OCI-LY1 (cell line): ENCODE measurements around the gene PDPR.

Experiments
- H2AFZ ChIP-seq: fragments of 200-600 bp; sonication (generic), shearing (Covaris generic); 2 replicates; pipeline ENCODE4 v1.6.0; 2014; ENCODE audit warnings: antibody characterized with exemption, mild to moderate bottlenecking, low read length
- H3F3A ChIP-seq: fragments of 200-600 bp; sonication (generic), shearing (Covaris generic); 2 replicates; pipeline ENCODE4 v1.6.0; 2014; ENCODE audit warnings: mild to moderate bottlenecking, antibody characterized with exemption, low read length, moderate library complexity; ENCODE audit not compliant: insufficient read depth
- H3K27ac ChIP-seq: fragments of 200-600 bp; sonication (generic); 2 replicates; pipeline ENCODE4 v1.5.1; 2014; ENCODE audit warnings: low read length, mixed run types, mild to moderate bottlenecking, low read depth; ENCODE audit not compliant: poor library complexity, severe bottlenecking
- H3K27me3 ChIP-seq: fragments of 200-600 bp; sonication (generic); 2 replicates; pipeline ENCODE4 v1.6.0; 2014; ENCODE audit warnings: antibody characterized with exemption, mild to moderate bottlenecking, low read length, moderate library complexity; ENCODE audit not compliant: insufficient read depth
- H3K36me3 ChIP-seq: fragments of 200-600 bp; sonication (generic); 2 replicates; pipeline ENCODE4 v1.6.1; 2014; ENCODE audit warnings: mild to moderate bottlenecking, antibody characterized with exemption, low read length, moderate library complexity, mixed read lengths; ENCODE audit not compliant: insufficient read depth
- H3K4me1 ChIP-seq: fragments of 200-600 bp; sonication (generic); 2 replicates; pipeline ENCODE4 v1.5.1; 2014; ENCODE audit warnings: mild to moderate bottlenecking, low read length, moderate library complexity; ENCODE audit not compliant: insufficient read depth, severe bottlenecking
- H3K4me2 ChIP-seq: fragments of 200-600 bp; sonication (generic), shearing (Covaris generic); 2 replicates; pipeline ENCODE4 v1.6.1; 2014; ENCODE audit warnings: low read length
- H3K4me3 ChIP-seq: fragments of 200-600 bp; sonication (generic); 2 replicates; pipeline ENCODE4 v1.5.1; 2014; ENCODE audit warnings: low read length, low read depth, mild to moderate bottlenecking, mixed read lengths; ENCODE audit not compliant: poor library complexity, severe bottlenecking
- H3K79me2 ChIP-seq: fragments of 200-600 bp; shearing (Covaris generic); 2 replicates; pipeline ENCODE4 v1.6.1; 2016; ENCODE audit warnings: mixed run types, low read length, mixed read lengths; ENCODE audit not compliant: insufficient read depth
- H3K9ac ChIP-seq: fragments of 200-600 bp; sonication (generic), shearing (Covaris generic); 2 replicates; pipeline ENCODE4 v1.6.1; 2014; ENCODE audit warnings: mild to moderate bottlenecking, low read length, mixed read lengths
- H3K9me2 ChIP-seq: fragments of 200-600 bp; sonication (generic), shearing (Covaris generic); 2 replicates; pipeline ENCODE4 v1.6.1; 2014; ENCODE audit warnings: low read depth, mild to moderate bottlenecking, low read length, mixed read lengths
- H3K9me3 ChIP-seq: fragments of 200-600 bp; shearing (Covaris generic); 2 replicates; pipeline ENCODE4 v1.6.1; 2014; ENCODE audit warnings: low read length, mixed read lengths
- H4K20me1 ChIP-seq: fragments of 200-600 bp; sonication (generic), shearing (Covaris generic); 2 replicates; pipeline ENCODE4 v1.6.0; 2016; ENCODE audit warnings: mild to moderate bottlenecking, low read length; ENCODE audit not compliant: insufficient read depth
- CTCF ChIP-seq: fragments of 200-600 bp; sonication (generic), shearing (Covaris generic); IDR thresholded peaks from 2 replicates; pipeline ENCODE4 v1.5.1; 2017; ENCODE audit warnings: mild to moderate bottlenecking, antibody characterized with exemption, low read length, moderate library complexity, mixed read lengths
- EZH2 ChIP-seq: fragments of 200-600 bp; sonication (generic), shearing (Covaris generic); IDR thresholded peaks from 2 replicates; pipeline ENCODE4 v1.8.0; 2017; ENCODE audit warnings: borderline replicate concordance, mixed run types, mild to moderate bottlenecking, antibody characterized with exemption, low read length, moderate library complexity, mixed read lengths

The PDPR gene

GRCh38 chr16:70160821-70161220, 46.7 kb downstream of the PDPR start:
- no peaks in the 10 kb centered on the region for H4K20me1 ChIP-seq
- H3K36me3 ChIP-seq = peaks cover 68% of the 10 kb centered on the region
- H3K4me3 ChIP-seq = no peak overlapping the region
- H3K9me3 ChIP-seq = no peaks in the 10 kb centered on the region
- no peaks in the 10 kb centered on the region for H3K9me2 ChIP-seq
- no peaks in the 10 kb centered on the region for H3K79me2 ChIP-seq
- no peak overlapping the region for H2AFZ ChIP-seq
- TF ChIP-seq CTCF = no peak
- no peak for TF ChIP-seq EZH2
- H3K27ac ChIP-seq = no peak overlapping the region
- no peaks in the 10 kb centered on the region for H3F3A ChIP-seq
- H3K9ac ChIP-seq = no peak overlapping the region
- no peaks in the 10 kb centered on the region for H3K27me3 ChIP-seq
- peaks cover 7% of the 10 kb centered on the region for H3K4me1 ChIP-seq
- no peak overlapping the region for H3K4me2 ChIP-seq

GRCh38 chr16:70161350-70161749, 47.2 kb downstream of the PDPR start:
- Histone ChIP-seq H2AFZ (no peak overlapping the region), H3K4me1 (peaks cover 13% of the 10 kb centered on the region), H3K9ac (no peak overlapping the region), H3K27me3 (no peaks in the 10 kb centered on the region), H3K4me2 (no peak overlapping the region), H3K27ac (no peak overlapping the region), H3K9me2 (no peaks in the 10 kb centered on the region), H3F3A (no peaks in the 10 kb centered on the region), H4K20me1 (no peaks in the 10 kb centered on the region), H3K9me3 (no peaks in the 10 kb centered on the region), H3K79me2 (no peaks in the 10 kb centered on the region), H3K4me3 (no peak overlapping the region), H3K36me3 (peaks cover 62% of the 10 kb centered on the region)
- no peak for TF ChIP-seq EZH2
- no peak for TF ChIP-seq CTCF

- Histone ChIP-seq H3F3A (no peaks in the 10 kb centered on the region), H3K27ac (peak overlapping the region; percentile 8), H3K9me3 (no peaks in the 10 kb centered on the region), H3K79me2 (no peaks in the 10 kb centered on the region), H2AFZ (no peak overlapping the region), H3K4me3 (no peak overlapping the region), H3K27me3 (no peaks in the 10 kb centered on the region), H3K4me2 (no peak overlapping the region), H4K20me1 (no peaks in the 10 kb centered on the region), H3K4me1 (peaks cover 13% of the 10 kb centered on the region), H3K9me2 (no peaks in the 10 kb centered on the region), H3K36me3 (peaks cover 55% of the 10 kb centered on the region), H3K9ac (no peak overlapping the region; the same call in 1 of the 2 replicates)
- no peak for TF ChIP-seq CTCF
- TF ChIP-seq EZH2 = no peak
Observed at GRCh38 chr16:70162041-70162451, 47.9 kb downstream of the PDPR start.
